Lower leg skin (tissue), 3 donors: ENCODE results near the gene TMEM165.

Experiments used
- POLR2A ChIP-seq, 2 donors: fragments of 450-650 bp; IDR thresholded peaks; one replicate each; pipeline ENCODE4 v1.6.1; 2016 to 2017; ENCODE audit warnings: antibody characterized with exemption in 2 of 2, mild to moderate bottlenecking in 1 of 2, moderate library complexity in 1 of 2
- TF ChIP-seq, protein P1 (sequence below), 3 donors: fragments of 450-650 bp; IDR thresholded peaks; one replicate each; pipeline ENCODE4 v1.5.1; 2016; ENCODE audit warnings: antibody characterized with exemption in 3 of 3, mild to moderate bottlenecking in 3 of 3, moderate library complexity in 2 of 3

DNA sequence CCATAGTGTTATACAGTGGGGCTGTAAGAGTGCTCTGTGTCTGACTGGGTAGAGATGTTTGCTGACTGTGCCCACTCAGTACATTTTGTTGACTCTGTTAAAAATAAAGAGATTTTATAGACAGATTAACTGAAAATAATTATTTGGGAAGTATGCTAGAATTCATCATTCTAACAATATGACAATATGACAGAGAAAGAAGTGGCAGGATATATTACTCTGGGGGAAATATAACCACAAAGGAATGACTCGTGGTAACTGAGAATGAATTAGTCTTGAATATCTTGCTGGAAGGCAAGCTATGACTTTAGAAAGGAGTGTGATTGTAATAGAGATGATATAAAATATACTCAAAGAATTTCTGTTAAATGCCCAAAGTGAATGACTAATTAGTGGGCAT lies 46.8 kb downstream of the TMEM165 start:
- TF ChIP-seq, protein P1, sequence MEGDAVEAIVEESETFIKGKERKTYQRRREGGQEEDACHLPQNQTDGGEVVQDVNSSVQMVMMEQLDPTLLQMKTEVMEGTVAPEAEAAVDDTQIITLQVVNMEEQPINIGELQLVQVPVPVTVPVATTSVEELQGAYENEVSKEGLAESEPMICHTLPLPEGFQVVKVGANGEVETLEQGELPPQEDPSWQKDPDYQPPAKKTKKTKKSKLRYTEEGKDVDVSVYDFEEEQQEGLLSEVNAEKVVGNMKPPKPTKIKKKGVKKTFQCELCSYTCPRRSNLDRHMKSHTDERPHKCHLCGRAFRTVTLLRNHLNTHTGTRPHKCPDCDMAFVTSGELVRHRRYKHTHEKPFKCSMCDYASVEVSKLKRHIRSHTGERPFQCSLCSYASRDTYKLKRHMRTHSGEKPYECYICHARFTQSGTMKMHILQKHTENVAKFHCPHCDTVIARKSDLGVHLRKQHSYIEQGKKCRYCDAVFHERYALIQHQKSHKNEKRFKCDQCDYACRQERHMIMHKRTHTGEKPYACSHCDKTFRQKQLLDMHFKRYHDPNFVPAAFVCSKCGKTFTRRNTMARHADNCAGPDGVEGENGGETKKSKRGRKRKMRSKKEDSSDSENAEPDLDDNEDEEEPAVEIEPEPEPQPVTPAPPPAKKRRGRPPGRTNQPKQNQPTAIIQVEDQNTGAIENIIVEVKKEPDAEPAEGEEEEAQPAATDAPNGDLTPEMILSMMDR (IDR thresholded peaks at IDR 0.05), result no peak
- no peak for TF ChIP-seq POLR2A (IDR thresholded peaks at IDR 0.05)
